ENCODE measurements around the gene ABCA10. TPM values are rescaled to one million over a fixed set of nuclear protein-coding genes. Genes with fewer than 3 reads are reported as not detected.

The ABCA10 gene
- total RNA-seq, 1 donor from 2014 or later, result 0.40 TPM

Other genes starting within 250 kb of the ABCA10 start
- gene ABCA9, start 167.9 kb downstream of the ABCA10 start, total RNA-seq, result 5.7 and 13.9 TPM in 2 replicates
- 32.0 and 100 TPM in 2 replicates for gene ABCA6, start 86.9 kb downstream of the ABCA10 start, total RNA-seq
- 12.9 and 14.6 TPM in 2 replicates for gene ABCA5, start 98.3 kb upstream of the ABCA10 start, total RNA-seq
- 2.0 and 5.2 TPM in 2 replicates for gene MAP2K6, start 185.9 kb upstream of the ABCA10 start, total RNA-seq

Data from pulmonary artery endothelial cell (primary cell).